Peyer's patch (tissue), 4 donors: Measurements from ENCODE around the gene CD300H.

Experiments
- POLR2A ChIP-seq, 2 donors: fragments of 450-650 bp; IDR thresholded peaks; one replicate each; pipeline ENCODE4 v1.5.1; 2017; ENCODE audit warnings: antibody characterized with exemption in 2 of 2, mild to moderate bottlenecking in 2 of 2, moderate library complexity in 2 of 2
- TF ChIP-seq, protein P1 (sequence below), 6 experiments: fragments of 450-650 bp in 4 of 6; fragments of 200-600 bp in 2 of 6; sonication (generic) in 1 of 6; IDR thresholded peaks; one replicate each; pipeline ENCODE4 v1.5.1; 2017 to 2019; ENCODE audit warnings: antibody characterized with exemption in 6 of 6, mild to moderate bottlenecking in 3 of 6, moderate library complexity in 1 of 6

GRCh38 chr17:74599023-74599399, 31.7 kb upstream of the CD300H start:
- TF ChIP-seq, protein P1, sequence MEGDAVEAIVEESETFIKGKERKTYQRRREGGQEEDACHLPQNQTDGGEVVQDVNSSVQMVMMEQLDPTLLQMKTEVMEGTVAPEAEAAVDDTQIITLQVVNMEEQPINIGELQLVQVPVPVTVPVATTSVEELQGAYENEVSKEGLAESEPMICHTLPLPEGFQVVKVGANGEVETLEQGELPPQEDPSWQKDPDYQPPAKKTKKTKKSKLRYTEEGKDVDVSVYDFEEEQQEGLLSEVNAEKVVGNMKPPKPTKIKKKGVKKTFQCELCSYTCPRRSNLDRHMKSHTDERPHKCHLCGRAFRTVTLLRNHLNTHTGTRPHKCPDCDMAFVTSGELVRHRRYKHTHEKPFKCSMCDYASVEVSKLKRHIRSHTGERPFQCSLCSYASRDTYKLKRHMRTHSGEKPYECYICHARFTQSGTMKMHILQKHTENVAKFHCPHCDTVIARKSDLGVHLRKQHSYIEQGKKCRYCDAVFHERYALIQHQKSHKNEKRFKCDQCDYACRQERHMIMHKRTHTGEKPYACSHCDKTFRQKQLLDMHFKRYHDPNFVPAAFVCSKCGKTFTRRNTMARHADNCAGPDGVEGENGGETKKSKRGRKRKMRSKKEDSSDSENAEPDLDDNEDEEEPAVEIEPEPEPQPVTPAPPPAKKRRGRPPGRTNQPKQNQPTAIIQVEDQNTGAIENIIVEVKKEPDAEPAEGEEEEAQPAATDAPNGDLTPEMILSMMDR (IDR thresholded peaks at IDR 0.05), result no peak
- TF ChIP-seq POLR2A (IDR thresholded peaks at IDR 0.05), result no peak
